ENCODE data around the gene RPS5.

RPS5 gene

GRCh38 chr19:58350001-58350861 lies 36.8 kb upstream of the RPS5 start:
- no peak overlapping the region for H3K4me3 ChIP-seq (ENCODE audit: low read length)
- DNase-seq (ENCODE audit: low read depth), result no peak
- TF ChIP-seq CTCF (conservative IDR thresholded peaks at IDR 0.05; ENCODE audit: low read length), result no peak

- DNase-seq (ENCODE audit: low read depth), result no peak
- no peak overlapping the region for H3K4me3 ChIP-seq (ENCODE audit: low read length)
- no peak for TF ChIP-seq CTCF (conservative IDR thresholded peaks at IDR 0.05; ENCODE audit: low read length)
These were observed 36.1 kb upstream of the RPS5 start for GRCh38 chr19:58350871-58351557.

GRCh38 chr19:58351558-58351878 lies 35.6 kb upstream of the RPS5 start:
- no peak for DNase-seq (ENCODE audit: low read depth)
- H3K4me3 ChIP-seq (ENCODE audit: low read length), result no peak overlapping the region
- TF ChIP-seq CTCF (conservative IDR thresholded peaks at IDR 0.05; ENCODE audit: low read length), result no peak

GRCh38 chr19:58351990-58352755 lies 34.9 kb upstream of the RPS5 start:
- no peak for TF ChIP-seq CTCF (conservative IDR thresholded peaks at IDR 0.05; ENCODE audit: low read length)
- H3K4me3 ChIP-seq (ENCODE audit: low read length), result no peak overlapping the region
- no peak for DNase-seq (ENCODE audit: low read depth)

GRCh38 chr19:58352760-58353671 lies 34.1 kb upstream of the RPS5 start, which contains the start of gene A1BG:
A1BG (minus strand) TSS chr19:58353492; CDS start chr19:58353437, 55 bp downstream.
- TF ChIP-seq CTCF (conservative IDR thresholded peaks at IDR 0.05; ENCODE audit: low read length), result no peak
- H3K4me3 ChIP-seq (ENCODE audit: low read length), result no peak within 1 kb of the TSS
- DNase-seq (ENCODE audit: low read depth), result no peak

GRCh38 chr19:58353717-58354477 lies 33.2 kb upstream of the RPS5 start:
- no peak for DNase-seq (ENCODE audit: low read depth)
- H3K4me3 ChIP-seq (ENCODE audit: low read length), result no peak overlapping the region
- no peak for TF ChIP-seq CTCF (conservative IDR thresholded peaks at IDR 0.05; ENCODE audit: low read length)
